ENCODE results near the gene RAD51B. TPM values are rescaled to one million over a fixed set of nuclear protein-coding genes. Genes with fewer than 3 reads are reported as not detected.

RAD51B gene
- total RNA-seq, 1 experiment from 2014 or later: 20.0 TPM

GRCh38 chr14:68469208-68469713, 649.7 kb downstream of the RAD51B start (continued):
- TF ChIP-seq, protein P1, sequence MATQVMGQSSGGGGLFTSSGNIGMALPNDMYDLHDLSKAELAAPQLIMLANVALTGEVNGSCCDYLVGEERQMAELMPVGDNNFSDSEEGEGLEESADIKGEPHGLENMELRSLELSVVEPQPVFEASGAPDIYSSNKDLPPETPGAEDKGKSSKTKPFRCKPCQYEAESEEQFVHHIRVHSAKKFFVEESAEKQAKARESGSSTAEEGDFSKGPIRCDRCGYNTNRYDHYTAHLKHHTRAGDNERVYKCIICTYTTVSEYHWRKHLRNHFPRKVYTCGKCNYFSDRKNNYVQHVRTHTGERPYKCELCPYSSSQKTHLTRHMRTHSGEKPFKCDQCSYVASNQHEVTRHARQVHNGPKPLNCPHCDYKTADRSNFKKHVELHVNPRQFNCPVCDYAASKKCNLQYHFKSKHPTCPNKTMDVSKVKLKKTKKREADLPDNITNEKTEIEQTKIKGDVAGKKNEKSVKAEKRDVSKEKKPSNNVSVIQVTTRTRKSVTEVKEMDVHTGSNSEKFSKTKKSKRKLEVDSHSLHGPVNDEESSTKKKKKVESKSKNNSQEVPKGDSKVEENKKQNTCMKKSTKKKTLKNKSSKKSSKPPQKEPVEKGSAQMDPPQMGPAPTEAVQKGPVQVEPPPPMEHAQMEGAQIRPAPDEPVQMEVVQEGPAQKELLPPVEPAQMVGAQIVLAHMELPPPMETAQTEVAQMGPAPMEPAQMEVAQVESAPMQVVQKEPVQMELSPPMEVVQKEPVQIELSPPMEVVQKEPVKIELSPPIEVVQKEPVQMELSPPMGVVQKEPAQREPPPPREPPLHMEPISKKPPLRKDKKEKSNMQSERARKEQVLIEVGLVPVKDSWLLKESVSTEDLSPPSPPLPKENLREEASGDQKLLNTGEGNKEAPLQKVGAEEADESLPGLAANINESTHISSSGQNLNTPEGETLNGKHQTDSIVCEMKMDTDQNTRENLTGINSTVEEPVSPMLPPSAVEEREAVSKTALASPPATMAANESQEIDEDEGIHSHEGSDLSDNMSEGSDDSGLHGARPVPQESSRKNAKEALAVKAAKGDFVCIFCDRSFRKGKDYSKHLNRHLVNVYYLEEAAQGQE (IDR thresholded peaks at IDR 0.05; ENCODE audit: low read depth): no peak
- TF ChIP-seq ZBTB33 (IDR thresholded peaks at IDR 0.05; ENCODE audit: extremely low read depth, insufficient replicate concordance, low read length): no peak
- no peak for TF ChIP-seq ZNF274 (IDR thresholded peaks at IDR 0.05; ENCODE audit: low read depth, low read length)
- TF ChIP-seq RAD21 (IDR thresholded peaks at IDR 0.05; ENCODE audit: low read depth): no peak
- TF ChIP-seq ELF1 (IDR thresholded peaks at IDR 0.05; ENCODE audit: borderline replicate concordance, low read depth): no peak
- no peak for TF ChIP-seq EGR1 (IDR thresholded peaks at IDR 0.05; ENCODE audit: low read depth)

DNA sequence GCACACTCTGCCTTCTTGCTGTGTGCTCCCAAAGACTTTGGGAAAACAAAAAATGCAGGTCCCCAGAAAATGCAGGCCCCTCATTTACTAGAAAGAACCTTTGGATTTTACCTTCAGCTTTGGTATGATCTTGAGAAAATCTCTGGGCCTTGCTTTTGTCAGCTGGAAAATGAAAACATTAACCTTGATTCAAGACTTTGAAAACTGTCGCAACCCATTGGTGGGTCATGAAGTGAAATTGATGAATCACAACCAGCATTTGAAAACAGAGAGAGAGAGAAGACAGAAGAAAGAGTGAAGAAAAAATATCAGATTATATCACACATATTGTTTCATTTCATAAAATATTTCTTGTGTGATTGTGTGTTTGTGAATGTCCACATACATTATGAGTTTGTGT, 650.8 kb downstream of the RAD51B start:
- no peak overlapping the region for H3K4me2 ChIP-seq (ENCODE audit: low read length)
- no peaks in the 10 kb centered on the region for H3K27me3 ChIP-seq (ENCODE audit: insufficient read depth, low read length)
- no peak overlapping the region for H3K4me3 ChIP-seq (replicated peaks in 1 of 2; ENCODE audit: low read depth in 1 of 2, low read length in 2 of 2)
- intact Hi-C loops (cut with micrococcal nuclease): no loop called here
- TF ChIP-seq SP1 (IDR thresholded peaks at IDR 0.05; ENCODE audit: low read depth): no peak
- no peak for TF ChIP-seq YY1 (IDR thresholded peaks at IDR 0.05; ENCODE audit: extremely low read depth, insufficient replicate concordance, low read depth, low read length)
- no peak for TF ChIP-seq EGR1 (IDR thresholded peaks at IDR 0.05; ENCODE audit: low read depth)
- TF ChIP-seq, protein P1 (IDR thresholded peaks at IDR 0.05; ENCODE audit: low read depth): no peak
- TF ChIP-seq CBX3 (IDR thresholded peaks at IDR 0.05; ENCODE audit: low read depth): no peak
- no peak for TF ChIP-seq POLR2A (IDR thresholded peaks at IDR 0.05; ENCODE audit: borderline replicate concordance, extremely low read depth, insufficient read depth, insufficient read length)
- no peak for TF ChIP-seq RAD21 (IDR thresholded peaks at IDR 0.05; ENCODE audit: low read depth)
- H3K9me3 ChIP-seq (ENCODE audit: control insufficient read depth in 1 of 2, insufficient read depth in 1 of 2, low read depth in 1 of 2, low read length in 2 of 2): no peaks in the 10 kb centered on the region
- no peak for DNase-seq (ENCODE audit: low read depth, low spot score)
- no peak for ATAC-seq
- CTCF ChIA-PET: no interaction called here
- RAD21 ChIA-PET (ENCODE audit: low non-redundant PET in 1 of 2, low total read pairs in 2 of 2, uncharacterized antibody in 2 of 2, unreplicated experiment in 2 of 2): no interaction called here
- POLR2A ChIA-PET: interaction anchor here (0.9 kb wide), 1 partner anchor 11 kb away, joined by 3 read pairs; no protein-coding TSS in a partner anchor
- H3K4me1 ChIP-seq (ENCODE audit: control insufficient read depth in 1 of 2, insufficient read depth in 2 of 2, low read length in 2 of 2): peaks cover 48 to 57% of the 10 kb centered on the region in 2 experiments
- no peak overlapping the region for H3K27ac ChIP-seq (ENCODE audit: low read depth, low read length)
- H3K79me2 ChIP-seq (ENCODE audit: insufficient read depth, low read length): no peaks in the 10 kb centered on the region
- no peaks in the 10 kb centered on the region for H3K36me3 ChIP-seq (ENCODE audit: control insufficient read depth in 1 of 2, insufficient read depth in 2 of 2, low read length in 2 of 2)
- H2AFZ ChIP-seq (ENCODE audit: low read depth, low read length, poor library complexity, severe bottlenecking): no peak overlapping the region
- no peak overlapping the region for H3K9ac ChIP-seq (ENCODE audit: low read length)
- no TSS peak for BruUV-seq (replicated peaks)
- no peaks in the 10 kb centered on the region for H4K20me1 ChIP-seq (ENCODE audit: insufficient read depth)
- no peaks in the 10 kb centered on the region for H3K9me2 ChIP-seq (ENCODE audit: insufficient read depth)

Measured in HCT116 (cell line).